Suprapubic skin (tissue), 4 donors: Measurements from ENCODE around the gene TRIO. TPM values are rescaled to one million over a fixed set of nuclear protein-coding genes. Genes with fewer than 3 reads are reported as not detected.

Experiments
- DNase-seq, 2 donors: peaks; one replicate each; pipeline ENCODE4 v3.0.0-alpha.2; 2019; ENCODE audit warnings: low spot score in 2 of 2
- H3K27ac ChIP-seq: fragments of 200-600 bp; sonication (generic); one replicate; pipeline ENCODE4 v1.5.1; 2019
- H3K27me3 ChIP-seq: fragments of 200-600 bp; sonication (generic); one replicate; pipeline ENCODE4 v1.5.1; 2019
- H3K36me3 ChIP-seq: fragments of 200-600 bp; sonication (generic); one replicate; pipeline ENCODE4 v1.5.1; 2019
- H3K4me1 ChIP-seq: fragments of 200-600 bp; sonication (generic); one replicate; pipeline ENCODE4 v1.5.1; 2019
- H3K4me3 ChIP-seq: fragments of 200-600 bp; sonication (generic); one replicate; pipeline ENCODE4 v1.5.1; 2019; ENCODE audit warnings: mild to moderate bottlenecking
- H3K9me3 ChIP-seq: fragments of 200-600 bp; sonication (generic); one replicate; pipeline ENCODE4 v1.5.1; 2019
- EP300 ChIP-seq: sonication (generic); formaldehyde crosslinking; IDR thresholded peaks from one replicate; pipeline ENCODE4 v1.6.1; 2017; ENCODE audit warnings: antibody characterized with exemption
- POLR2A ChIP-seq, 2 donors: fragments of 450-650 bp; IDR thresholded peaks; one replicate each; pipeline ENCODE4 v1.6.1; 2017; ENCODE audit warnings: antibody characterized with exemption in 2 of 2, mild to moderate bottlenecking in 2 of 2, moderate library complexity in 2 of 2
- POLR2AphosphoS5 ChIP-seq, 3 donors: sonication (generic); formaldehyde crosslinking; IDR thresholded peaks; one replicate each; pipeline ENCODE4 v1.6.1; 2017; ENCODE audit warnings: antibody characterized with exemption in 3 of 3
- WGBS: methylation state at CpG from one replicate; pipeline ENCODE4 v1.1.5; 2018; 5-methylcytosine and 5-hydroxymethylcytosine counted together
- total RNA-seq, 4 donors: library from RNA; depleted of rRNA; stranded (reverse); fragments of >200 nt; gene quantifications; one replicate each; pipeline ENCODE4 v1.1.0, GENCODE V29; 2016
- TF ChIP-seq, protein P1 (sequence below), 2 donors: fragments of 200-600 bp in 1 of 2; fragments of 450-650 bp in 1 of 2; sonication (generic) in 1 of 2; IDR thresholded peaks; one replicate each; pipeline ENCODE4 v1.5.1; 2016 to 2019; ENCODE audit warnings: antibody characterized with exemption in 2 of 2, mild to moderate bottlenecking in 1 of 2, moderate library complexity in 1 of 2

TRIO gene
- total RNA-seq, 4 donors from 2014 or later: 62.7 to 159 (median 70.4) TPM

DNA sequence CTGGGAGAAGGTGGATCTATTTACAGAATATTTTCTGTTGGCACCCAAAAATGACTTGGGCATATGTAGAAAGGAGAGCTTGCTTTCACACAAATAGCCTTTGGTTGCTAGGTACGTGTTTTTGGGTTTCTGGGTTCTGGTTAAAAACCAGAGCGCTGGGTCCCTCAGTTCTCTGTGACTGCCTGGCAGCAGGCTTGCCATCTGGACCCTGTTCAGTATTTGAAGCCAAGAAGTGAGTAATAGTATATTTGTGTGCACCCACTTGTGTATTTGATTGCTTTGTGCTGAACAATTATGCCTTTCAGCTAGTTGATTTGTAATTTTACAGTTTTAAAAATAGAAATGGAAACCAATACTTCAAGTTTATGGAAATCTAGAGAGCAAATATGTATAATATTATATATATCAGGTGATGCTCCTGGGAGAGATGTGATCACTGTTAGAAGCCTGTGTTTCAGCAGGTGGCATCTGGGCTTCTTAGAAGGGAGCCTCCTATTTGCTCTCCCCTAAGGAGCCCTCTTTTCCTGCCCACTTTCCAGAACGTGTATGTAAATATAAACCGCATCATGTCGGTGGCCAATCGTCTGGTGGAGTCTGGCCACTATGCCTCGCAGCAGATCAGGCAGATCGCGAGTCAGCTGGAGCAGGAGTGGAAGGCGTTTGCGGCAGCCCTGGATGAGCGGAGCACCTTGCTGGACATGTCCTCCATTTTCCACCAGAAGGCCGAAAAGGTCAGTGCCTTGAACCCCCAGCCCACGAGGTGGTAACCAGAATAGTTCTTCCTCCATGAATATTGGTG, 153.6 kb downstream of the TRIO start:
- Histone ChIP-seq H3K9me3 (no peaks in the 10 kb centered on the region), H3K27ac (no peak overlapping the region), H3K4me1 (peaks cover 48% of the 10 kb centered on the region), H3K4me3 (no peak overlapping the region), H3K27me3 (no peaks in the 10 kb centered on the region), H3K36me3 (peaks cover 14% of the 10 kb centered on the region)
- TF ChIP-seq POLR2A (IDR thresholded peaks at IDR 0.05) (no peak), EP300 (no peak), POLR2AphosphoS5 (IDR thresholded peaks at IDR 0.05) (no peak)
- TF ChIP-seq, protein P1, sequence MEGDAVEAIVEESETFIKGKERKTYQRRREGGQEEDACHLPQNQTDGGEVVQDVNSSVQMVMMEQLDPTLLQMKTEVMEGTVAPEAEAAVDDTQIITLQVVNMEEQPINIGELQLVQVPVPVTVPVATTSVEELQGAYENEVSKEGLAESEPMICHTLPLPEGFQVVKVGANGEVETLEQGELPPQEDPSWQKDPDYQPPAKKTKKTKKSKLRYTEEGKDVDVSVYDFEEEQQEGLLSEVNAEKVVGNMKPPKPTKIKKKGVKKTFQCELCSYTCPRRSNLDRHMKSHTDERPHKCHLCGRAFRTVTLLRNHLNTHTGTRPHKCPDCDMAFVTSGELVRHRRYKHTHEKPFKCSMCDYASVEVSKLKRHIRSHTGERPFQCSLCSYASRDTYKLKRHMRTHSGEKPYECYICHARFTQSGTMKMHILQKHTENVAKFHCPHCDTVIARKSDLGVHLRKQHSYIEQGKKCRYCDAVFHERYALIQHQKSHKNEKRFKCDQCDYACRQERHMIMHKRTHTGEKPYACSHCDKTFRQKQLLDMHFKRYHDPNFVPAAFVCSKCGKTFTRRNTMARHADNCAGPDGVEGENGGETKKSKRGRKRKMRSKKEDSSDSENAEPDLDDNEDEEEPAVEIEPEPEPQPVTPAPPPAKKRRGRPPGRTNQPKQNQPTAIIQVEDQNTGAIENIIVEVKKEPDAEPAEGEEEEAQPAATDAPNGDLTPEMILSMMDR (IDR thresholded peaks at IDR 0.05): no peak
- no peak for DNase-seq
- WGBS: 60% methylated on average over 9 of the region's 14 CpGs

DNA sequence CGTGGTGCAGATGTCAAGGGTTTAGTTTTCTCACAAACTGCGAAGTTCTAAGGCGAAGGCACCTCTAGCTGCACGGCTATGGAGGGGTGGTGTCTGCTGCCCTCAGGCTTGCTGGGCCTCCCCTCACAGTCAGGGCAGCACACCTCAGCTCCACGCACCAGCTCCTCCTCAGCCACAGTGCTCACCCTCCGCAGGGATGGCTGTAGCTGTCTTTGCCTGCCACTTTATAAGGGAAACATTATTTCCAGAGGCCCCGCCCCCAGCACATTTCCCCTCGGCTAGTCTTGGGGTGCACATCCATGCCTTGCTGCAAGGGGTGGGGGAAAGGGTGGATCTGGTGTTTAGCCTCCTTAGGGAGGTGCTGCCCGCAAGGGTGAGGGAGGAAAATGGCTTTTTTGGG, 154.6 kb downstream of the TRIO start:
- TF ChIP-seq POLR2A (IDR thresholded peaks at IDR 0.05) (no peak), EP300 (no peak), POLR2AphosphoS5 (IDR thresholded peaks at IDR 0.05) (no peak)
- TF ChIP-seq, protein P1 (IDR thresholded peaks at IDR 0.05): no peak
- 76% methylated on average over 9 of the region's 9 CpGs for WGBS
- no peak overlapping the region for H3K4me3 ChIP-seq
- peaks cover 14% of the 10 kb centered on the region for H3K36me3 ChIP-seq
- H3K27ac ChIP-seq: peak overlapping the region; percentile 63
- H3K27me3 ChIP-seq: no peaks in the 10 kb centered on the region
- H3K4me1 ChIP-seq: peaks cover 48% of the 10 kb centered on the region
- no peak for DNase-seq
- H3K9me3 ChIP-seq: no peaks in the 10 kb centered on the region

DNA sequence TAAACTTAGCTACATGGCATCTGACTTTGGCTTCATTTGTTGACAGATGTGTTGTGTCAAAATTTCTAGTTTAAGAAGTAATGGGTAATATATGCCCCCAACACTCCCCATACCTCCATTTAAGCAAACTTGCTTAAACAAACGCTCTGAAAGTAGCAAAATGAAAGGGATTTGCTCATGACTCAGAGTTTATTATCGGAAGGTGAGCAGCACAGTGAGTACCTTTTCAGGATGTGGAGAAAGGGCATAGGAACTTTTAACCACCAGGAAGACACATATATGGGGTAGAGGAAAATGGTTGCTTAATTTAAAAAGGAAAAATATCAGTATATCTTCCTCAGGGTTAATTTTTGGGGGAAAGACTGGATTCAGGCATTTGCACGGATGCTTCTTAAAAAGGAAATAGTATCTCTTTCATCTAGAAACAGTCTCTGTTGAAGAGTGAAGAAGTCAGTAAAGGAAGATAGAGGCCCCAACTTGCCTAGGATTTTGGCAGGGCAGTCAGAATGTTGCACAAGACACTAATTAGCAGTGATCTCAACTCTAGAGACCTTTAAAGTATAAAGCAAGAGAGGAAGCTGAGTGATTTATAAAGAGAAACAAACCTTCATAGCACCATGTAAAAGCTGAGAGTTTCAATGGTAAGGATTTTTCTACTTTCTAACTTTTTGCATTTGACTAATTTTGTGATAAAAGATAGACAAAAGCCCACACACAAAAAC, 155.1 kb downstream of the TRIO start:
- Histone ChIP-seq H3K27me3 (no peaks in the 10 kb centered on the region), H3K9me3 (no peaks in the 10 kb centered on the region), H3K4me3 (no peak overlapping the region), H3K27ac (peak overlapping the region; percentile 63), H3K36me3 (peaks cover 12% of the 10 kb centered on the region), H3K4me1 (peaks cover 48% of the 10 kb centered on the region)
- DNase-seq: no peak
- no peak for TF ChIP-seq EP300
- TF ChIP-seq, protein P1 (IDR thresholded peaks at IDR 0.05): no peak
- TF ChIP-seq POLR2AphosphoS5 (IDR thresholded peaks at IDR 0.05): no peak
- no peak for TF ChIP-seq POLR2A (IDR thresholded peaks at IDR 0.05)
- 43% methylated on average over 3 of the region's 3 CpGs for WGBS

DNA sequence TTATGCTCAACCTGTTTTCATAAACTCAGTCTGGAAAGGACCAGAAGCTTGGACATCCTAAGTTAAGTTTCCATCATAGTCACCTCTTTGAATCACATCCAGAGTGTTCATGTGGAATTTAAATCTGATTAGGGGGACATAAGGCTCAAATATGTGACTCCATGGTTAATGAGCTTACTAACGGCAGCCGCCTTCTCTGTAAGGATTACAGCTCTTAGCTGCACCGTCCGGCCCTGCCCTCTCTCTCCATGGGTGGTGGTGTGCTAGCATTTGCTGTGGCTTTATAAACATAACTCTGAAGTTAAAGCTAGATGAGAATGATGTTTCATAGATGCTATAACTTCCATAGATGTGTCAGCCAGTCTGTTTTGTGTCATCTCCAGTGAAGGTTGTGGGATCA, 156.5 kb downstream of the TRIO start:
- peaks cover 5% of the 10 kb centered on the region for H3K36me3 ChIP-seq
- no peak overlapping the region for H3K27ac ChIP-seq
- no peak overlapping the region for H3K4me3 ChIP-seq
- WGBS: 94% methylated on average over 4 of the region's 4 CpGs
- no peaks in the 10 kb centered on the region for H3K27me3 ChIP-seq
- TF ChIP-seq, protein P1 (IDR thresholded peaks at IDR 0.05): no peak
- TF ChIP-seq EP300: no peak
- no peak for DNase-seq
- H3K9me3 ChIP-seq: no peaks in the 10 kb centered on the region
- H3K4me1 ChIP-seq: peaks cover 54% of the 10 kb centered on the region

DNA sequence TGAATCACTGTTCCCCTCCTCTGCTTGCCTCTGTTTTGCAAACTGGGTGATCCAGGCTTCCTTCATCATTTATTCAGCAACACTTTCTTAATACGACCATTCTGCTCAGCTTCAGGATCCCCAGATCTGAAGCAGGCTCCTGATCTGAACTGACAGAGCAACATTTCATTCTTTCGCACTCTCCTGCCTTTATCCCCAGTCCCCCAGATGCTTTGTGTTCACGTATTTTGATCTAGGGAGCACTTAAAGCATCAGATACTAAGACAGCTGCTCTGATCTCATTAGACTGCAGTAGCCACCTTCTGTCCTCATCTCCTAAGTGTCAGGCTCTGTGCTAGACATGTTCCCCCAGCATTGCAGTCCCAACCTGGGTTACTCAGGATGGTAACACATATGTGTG, 158.0 kb downstream of the TRIO start:
- 98% methylated on average over 3 of the region's 3 CpGs for WGBS
- Histone ChIP-seq H3K4me3 (no peak overlapping the region), H3K4me1 (peaks cover 53% of the 10 kb centered on the region), H3K27me3 (no peaks in the 10 kb centered on the region), H3K36me3 (peaks cover 10% of the 10 kb centered on the region), H3K27ac (no peak overlapping the region), H3K9me3 (no peaks in the 10 kb centered on the region)
- no peak for TF ChIP-seq POLR2AphosphoS5 (IDR thresholded peaks at IDR 0.05)
- TF ChIP-seq, protein P1 (IDR thresholded peaks at IDR 0.05): no peak
- no peak for TF ChIP-seq EP300
- no peak for TF ChIP-seq POLR2A (IDR thresholded peaks at IDR 0.05)
- no peak for DNase-seq
